ENCODE data around the gene ALOX5AP. TPM values are rescaled to one million over a fixed set of nuclear protein-coding genes. Genes with fewer than 3 reads are reported as not detected.
A peak's percentile ranks its signal among the peaks of the same experiment; 100 is the strongest.

ALOX5AP gene
- total and polyA plus RNA-seq, 2 experiments from 2014 or later = 0.66 TPM; not detected in 1

DNA sequence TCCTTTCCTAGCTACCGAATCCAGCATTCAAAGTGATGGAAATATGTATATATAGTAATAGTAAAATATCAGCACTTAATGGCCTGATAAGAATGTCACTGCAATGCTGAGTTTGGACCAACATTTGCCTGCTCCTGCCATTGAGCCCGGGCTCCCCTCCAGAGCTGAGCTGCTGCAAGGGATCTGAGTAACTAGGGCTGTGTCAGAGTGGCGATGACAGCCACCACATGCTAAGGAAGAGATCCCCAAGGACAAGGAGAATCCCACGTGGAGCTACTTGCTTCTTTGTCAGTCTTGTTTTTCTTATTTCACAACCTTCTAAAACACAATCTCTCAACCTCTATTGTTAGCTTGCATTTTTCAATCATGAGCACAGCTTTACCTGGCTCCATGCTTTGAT is 19.5 kb upstream of the ALOX5AP start:
- Histone ChIP-seq H3K4me1 (ENCODE audit: low read depth) (no peaks in the 10 kb centered on the region), H3K36me3 (no peaks in the 10 kb centered on the region), H3K9me3 (ENCODE audit: low read depth) (no peaks in the 10 kb centered on the region), H3K27ac (no peak overlapping the region), H3K4me3 (no peak overlapping the region), H3K27me3 (no peaks in the 10 kb centered on the region)
- no peak for DNase-seq (ENCODE audit: low read depth in 1 of 2, low spot score in 1 of 2)
- TF ChIP-seq CTCF (IDR thresholded peaks at IDR 0.05; ENCODE audit: low read depth, low read length) = no peak

- DNase-seq (ENCODE audit: low read depth in 1 of 2, low spot score in 1 of 2) = peak in 1 of 2 donors; percentile 69
- no peaks in the 10 kb centered on the region for H3K4me1 ChIP-seq (ENCODE audit: low read depth)
- no peaks in the 10 kb centered on the region for H3K9me3 ChIP-seq (ENCODE audit: low read depth)
- no peaks in the 10 kb centered on the region for H3K36me3 ChIP-seq
- H3K27ac ChIP-seq = no peak overlapping the region
- H3K27me3 ChIP-seq = no peaks in the 10 kb centered on the region
- no peak overlapping the region for H3K4me3 ChIP-seq
- TF ChIP-seq CTCF (IDR thresholded peaks at IDR 0.05; ENCODE audit: low read depth, low read length) = no peak
Observed at GRCh38 chr13:30718661-30719524, 16.4 kb upstream of the ALOX5AP start.

DNA sequence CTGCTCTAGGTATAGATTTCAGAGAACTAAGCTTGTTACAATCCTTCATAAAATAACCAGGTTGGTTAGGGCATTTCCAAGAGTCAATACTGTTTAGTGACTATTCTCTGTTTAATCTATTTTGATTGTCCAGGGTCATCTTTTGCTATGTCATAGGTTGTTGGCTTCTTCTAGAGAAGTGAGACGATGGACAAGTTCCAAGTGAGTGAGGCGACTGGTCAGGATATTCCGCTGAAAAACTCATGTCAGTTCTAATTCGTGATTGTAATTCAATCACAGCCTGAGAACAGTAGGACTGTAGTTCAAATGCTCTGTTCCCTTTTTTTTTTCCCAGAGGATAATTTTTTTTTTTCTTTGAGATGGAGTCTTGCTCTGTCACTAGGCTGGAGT is 15.8 kb upstream of the ALOX5AP start:
- Histone ChIP-seq H3K4me3 (no peak overlapping the region), H3K9me3 (ENCODE audit: low read depth) (no peaks in the 10 kb centered on the region), H3K27me3 (no peaks in the 10 kb centered on the region), H3K4me1 (ENCODE audit: low read depth) (no peaks in the 10 kb centered on the region), H3K27ac (no peak overlapping the region), H3K36me3 (no peaks in the 10 kb centered on the region)
- no peak for DNase-seq (ENCODE audit: low read depth in 1 of 2, low spot score in 1 of 2)
- TF ChIP-seq CTCF (IDR thresholded peaks at IDR 0.05; ENCODE audit: low read depth, low read length) = no peak

DNA sequence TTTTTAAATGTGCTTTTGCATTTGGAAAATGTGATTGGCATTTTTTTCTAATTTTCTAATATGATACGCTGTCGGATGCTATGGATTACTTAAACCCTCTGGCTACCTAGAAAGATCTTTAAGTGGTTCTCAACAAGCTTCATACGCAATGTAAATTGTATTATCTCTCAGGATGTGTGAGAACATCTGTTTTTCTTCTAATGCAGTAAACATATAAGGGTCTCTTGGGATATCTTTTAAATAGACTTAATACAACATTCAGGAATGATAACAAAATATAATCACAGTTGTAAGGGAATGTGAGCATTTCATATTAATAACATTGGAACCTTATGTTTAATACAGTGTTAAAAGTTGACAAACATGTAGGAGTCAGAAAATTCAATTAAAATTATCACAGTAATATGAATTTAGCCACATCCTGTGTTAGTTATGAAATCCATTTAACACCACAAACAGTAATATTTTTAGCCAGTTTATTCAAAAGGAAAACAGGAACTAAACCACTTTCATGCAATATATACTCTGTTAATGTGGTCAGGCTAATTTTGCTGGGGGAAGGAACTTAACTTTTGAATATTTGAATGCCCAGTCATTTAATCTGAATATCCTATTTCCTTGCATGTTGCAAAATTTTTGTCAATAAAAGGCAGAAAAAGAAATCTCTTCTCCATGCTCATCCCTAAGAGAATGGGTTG is 15.0 kb upstream of the ALOX5AP start:
- DNase-seq (ENCODE audit: low read depth in 1 of 2, low spot score in 1 of 2) = no peak
- Histone ChIP-seq H3K4me3 (no peak overlapping the region), H3K4me1 (ENCODE audit: low read depth) (no peaks in the 10 kb centered on the region), H3K27ac (no peak overlapping the region), H3K9me3 (ENCODE audit: low read depth) (no peaks in the 10 kb centered on the region), H3K27me3 (no peaks in the 10 kb centered on the region), H3K36me3 (no peaks in the 10 kb centered on the region)
- no peak for TF ChIP-seq CTCF (IDR thresholded peaks at IDR 0.05; ENCODE audit: low read depth, low read length)

- Histone ChIP-seq H3K27me3 (no peaks in the 10 kb centered on the region), H3K4me1 (ENCODE audit: low read depth) (no peaks in the 10 kb centered on the region), H3K36me3 (no peaks in the 10 kb centered on the region), H3K9me3 (ENCODE audit: low read depth) (no peaks in the 10 kb centered on the region), H3K4me3 (no peak overlapping the region), H3K27ac (no peak overlapping the region)
- DNase-seq (ENCODE audit: low read depth in 1 of 2, low spot score in 1 of 2) = no peak
- TF ChIP-seq CTCF (IDR thresholded peaks at IDR 0.05; ENCODE audit: low read depth, low read length) = no peak
Observed at GRCh38 chr13:30721936-30722335, 13.4 kb upstream of the ALOX5AP start.

All from cardiac muscle cell (in vitro differentiated cells and primary cell).